Measurements from ENCODE around the gene CKS2.

Gene CKS2

DNA sequence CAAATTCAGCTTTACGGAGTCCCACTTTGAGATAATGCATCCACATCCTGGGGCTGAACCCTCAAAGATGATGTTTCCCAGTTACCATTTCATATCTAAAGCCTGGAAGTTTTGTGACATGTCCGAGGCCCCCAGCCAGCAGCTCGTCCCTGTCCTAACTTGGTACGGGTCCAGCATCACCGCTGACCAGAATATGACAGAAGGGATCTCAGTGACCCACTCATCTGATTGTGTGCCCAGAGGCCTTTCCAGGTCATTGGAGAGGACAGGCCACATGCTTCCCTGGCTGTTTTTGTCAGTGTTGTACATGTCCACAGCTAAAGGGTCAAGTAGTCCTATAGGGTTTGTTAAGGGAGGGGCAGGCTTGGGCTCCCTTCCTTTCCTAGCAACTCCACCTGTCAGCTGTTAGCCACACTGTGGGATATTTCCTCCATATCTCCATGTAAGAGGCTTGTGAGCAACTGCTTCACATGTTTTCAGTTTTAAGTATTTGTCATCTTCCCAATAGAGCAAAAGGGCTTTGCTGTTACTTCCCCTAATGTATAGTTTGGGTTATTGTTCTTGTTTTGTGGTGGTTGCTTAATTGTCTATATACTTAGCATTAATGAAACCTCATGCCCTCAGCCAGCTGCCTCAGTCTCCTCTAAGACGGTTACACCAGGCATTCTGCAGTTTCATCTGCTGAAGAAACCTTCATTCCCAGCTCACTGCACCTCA lies 40.7 kb downstream of the CKS2 start:
- DNase-seq: no peak

DNA sequence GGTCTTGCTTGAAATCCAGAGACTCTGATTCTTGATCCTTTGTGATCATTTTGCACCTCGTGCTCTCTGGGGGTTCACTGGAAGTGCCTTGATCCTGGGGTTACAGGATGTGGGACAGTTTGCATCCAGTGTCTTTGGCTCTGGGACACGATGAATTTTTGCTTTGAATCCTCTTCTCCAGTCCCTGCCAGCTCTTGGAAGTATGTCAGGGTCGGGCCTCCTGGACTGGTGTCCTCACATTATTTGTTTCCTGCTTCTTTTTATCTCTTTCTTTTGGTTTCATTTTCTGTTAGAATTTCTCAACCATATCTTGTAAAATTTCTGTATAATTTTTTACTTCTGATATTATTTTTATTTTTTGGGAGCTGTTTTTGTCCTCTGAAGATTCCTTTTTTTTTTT lies 41.5 kb downstream of the CKS2 start:
- DNase-seq: no peak

GRCh38 chr9:89352874-89353649 lies 42.1 kb downstream of the CKS2 start:
- DNase-seq: no peak

DNA sequence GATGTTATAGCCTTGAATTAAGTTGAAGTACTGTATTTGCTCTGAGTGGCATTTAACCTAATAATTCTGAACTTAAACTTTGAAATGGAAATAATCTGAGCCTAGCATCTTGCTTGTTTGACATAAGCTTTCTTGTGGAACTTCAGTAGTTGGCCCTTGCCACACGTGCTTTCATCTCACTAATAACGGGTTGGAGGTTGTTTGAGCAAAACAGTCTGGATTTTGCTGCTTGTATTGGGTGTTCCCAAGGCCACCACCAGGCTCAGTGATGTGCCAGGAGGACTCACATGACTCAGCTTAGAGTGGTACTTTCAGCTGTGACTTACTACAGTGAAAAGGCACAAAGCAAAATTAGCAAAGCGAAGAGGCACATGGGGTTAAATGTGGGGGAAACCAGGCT lies 43.0 kb downstream of the CKS2 start:
- no peak for DNase-seq

- no peak for DNase-seq
Observed at GRCh38 chr9:89354471-89354870, 43.5 kb downstream of the CKS2 start.

DNA sequence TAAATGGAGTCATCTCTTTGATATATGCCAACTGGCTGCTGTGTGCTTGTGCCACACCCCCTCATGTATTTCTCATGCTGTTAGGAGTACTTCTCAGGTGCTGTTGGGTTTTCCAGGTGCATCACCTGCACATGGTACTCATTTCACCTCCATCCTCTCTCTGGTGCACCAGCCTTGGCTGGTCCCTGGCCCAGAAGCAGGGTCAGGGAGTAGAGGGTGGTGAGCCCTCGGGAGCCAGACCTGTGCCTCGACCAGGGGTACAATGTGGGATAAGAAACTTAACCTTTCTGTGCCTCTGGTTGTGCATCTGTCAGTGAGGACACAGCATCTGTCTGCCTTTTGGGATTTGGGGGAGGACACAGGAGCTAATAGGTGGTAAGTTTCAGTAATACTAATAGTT lies 45.8 kb downstream of the CKS2 start:
- DNase-seq: no peak

DNA sequence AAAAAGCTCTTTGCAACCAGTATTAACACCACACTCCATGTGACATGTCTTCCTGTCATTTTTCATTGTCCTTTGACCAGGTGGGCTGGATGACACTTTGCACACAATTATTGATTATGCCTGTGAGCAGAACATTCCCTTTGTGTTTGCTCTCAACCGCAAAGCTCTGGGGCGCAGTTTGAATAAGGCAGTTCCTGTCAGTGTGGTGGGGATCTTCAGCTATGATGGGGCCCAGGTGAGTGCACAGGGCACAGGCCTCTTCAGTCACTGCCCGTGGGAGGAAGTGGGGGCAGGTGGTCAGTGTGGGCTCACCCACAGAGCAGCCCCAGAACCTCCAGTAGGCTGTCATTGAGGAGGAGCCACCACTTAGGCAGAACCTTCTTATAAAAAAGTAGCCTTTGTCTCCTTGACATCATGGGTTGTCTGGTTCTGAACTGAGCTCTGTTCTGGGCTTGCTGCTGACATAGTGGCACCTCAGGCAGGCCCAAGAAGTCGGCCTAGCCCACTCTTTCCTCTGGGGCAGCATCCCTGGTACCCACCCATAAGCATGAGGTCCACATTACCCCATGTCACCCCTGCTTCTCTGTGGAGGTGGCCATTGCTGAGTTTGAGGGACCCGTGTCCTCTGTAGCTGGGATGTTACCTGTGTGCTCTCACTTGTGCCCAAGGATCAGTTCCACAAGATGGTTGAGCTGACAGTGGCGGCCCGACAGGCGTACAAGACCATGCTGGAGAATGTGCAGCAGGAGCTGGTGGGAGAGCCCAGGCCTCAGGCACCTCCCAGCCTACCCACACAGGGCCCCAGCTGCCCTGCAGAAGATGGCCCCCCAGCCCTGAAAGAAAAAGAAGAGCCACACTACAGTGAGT lies 46.6 kb downstream of the CKS2 start:
- DNase-seq: no peak

- DNase-seq: no peak
Observed at GRCh38 chr9:89358376-89358916, 47.5 kb downstream of the CKS2 start.

GRCh38 chr9:89358985-89359384 lies 48.0 kb downstream of the CKS2 start:
- no peak for DNase-seq

DNA sequence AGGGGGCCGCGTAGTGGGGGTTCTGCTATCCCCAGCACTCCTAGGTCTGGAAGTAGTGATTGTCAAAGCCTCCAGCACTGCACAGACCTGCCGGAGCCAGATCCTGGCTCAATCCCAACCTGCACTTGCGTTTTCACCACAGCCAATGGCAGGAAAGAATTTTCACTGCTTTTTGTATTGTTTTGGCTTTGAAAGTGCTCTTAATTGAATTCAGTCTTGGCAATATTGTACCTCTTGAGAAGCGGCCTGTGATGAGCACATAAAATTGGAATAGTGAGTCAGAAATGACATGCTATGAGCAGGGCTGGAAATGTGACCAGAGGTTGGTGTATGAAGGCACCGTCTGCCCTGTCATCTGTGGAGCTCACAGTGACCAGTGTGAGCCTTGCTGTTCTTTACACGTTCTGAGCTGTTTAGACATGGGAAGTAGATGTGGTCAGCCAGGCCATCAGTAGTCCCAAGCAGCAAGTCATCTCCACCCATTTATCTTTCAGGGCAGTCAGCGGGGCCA lies 48.8 kb downstream of the CKS2 start:
- DNase-seq: no peak

DNA sequence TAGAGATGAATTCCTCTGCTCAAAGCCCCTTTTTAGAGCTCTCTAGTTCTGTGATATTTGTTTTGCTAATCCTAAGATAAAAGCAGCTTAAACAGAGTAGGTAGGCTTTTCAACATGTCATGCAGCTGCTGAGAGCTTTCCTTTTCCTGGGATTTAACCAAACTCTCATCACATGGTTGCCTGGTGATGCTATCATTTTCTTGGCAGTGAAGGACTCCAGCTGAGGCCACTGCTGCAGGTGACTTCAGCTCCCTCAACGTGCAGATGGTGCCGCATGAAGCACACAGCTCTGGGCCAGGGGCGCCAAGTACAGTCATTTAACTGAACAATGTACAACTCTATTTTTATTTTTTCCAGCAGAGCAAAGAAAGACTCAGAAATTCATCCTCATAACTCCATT lies 49.5 kb downstream of the CKS2 start:
- DNase-seq: no peak

- no peak for DNase-seq
Observed at GRCh38 chr9:89361031-89361430, 50.0 kb downstream of the CKS2 start.

DNA sequence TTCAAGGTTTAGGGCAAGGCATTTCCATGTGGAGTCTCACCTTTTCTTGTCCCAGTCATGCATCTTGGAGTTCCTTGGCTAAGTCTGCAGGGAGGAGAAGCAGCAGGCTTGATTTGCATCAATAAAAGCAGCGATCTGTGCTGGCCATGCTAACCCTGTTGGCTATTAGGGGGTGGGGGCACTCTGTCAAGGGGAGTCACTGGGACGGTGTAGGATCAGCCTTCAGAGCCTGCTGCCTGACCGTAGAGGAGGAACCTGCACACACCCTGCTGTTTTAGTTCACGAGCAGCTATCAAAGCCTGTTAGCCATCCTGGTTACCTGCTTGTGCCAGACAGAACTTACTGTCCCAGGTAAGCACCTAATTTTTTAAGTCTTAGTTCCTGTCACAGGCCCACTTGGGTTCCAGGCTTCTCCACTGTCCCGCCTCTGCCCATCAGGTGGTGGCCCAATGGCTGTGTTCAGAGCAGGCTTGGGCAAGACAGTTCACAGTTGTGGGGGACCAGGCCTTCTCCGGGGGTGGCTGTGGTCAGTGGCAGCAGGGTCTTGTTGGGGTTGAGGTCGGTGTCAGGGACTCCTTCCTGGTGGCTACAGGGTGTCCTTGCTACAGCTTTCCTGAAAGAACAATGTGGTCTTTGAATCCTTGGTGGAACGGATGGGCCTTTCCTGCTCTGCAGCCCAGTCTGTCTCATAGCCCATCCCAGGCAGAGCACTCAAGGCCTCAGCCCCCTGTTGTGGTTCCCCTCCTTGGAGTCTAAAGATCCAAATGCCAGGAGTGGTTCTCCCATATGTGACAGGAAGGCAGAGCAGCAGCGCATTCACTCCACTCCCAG lies 51.0 kb downstream of the CKS2 start:
- DNase-seq: no peak

DNA sequence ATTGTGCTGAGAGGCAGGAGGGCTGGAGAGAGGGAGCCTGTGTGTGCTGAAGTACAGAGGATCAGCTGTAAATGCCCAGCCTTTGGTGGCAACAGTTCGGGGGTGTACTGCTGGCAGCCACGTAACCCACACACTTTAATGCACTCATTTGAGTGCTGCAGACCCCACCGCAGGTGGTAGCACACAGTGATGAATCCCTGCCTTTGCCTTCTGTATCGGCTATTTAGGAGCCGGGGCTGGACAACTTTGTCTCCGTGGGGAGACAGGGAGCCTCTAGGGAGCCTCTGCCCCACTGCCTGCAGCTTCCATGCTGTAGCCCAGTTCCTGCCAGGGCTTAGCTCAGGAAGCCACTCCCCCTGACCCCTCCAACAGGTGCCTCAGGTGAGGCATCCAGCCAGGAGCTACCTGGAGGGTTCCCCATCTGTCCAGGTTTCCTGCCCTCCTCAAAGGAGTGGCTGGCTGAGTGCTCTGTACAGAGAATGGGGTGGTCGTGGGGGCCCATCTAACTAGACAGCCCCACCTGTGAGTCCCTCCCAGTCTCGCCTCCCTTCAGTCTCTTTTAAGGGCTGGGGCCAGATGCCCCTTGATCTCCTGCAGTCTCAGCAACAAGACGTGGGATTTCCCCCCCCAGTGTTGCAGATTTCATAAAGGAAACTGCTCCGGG lies 51.8 kb downstream of the CKS2 start:
- no peak for DNase-seq

DNA sequence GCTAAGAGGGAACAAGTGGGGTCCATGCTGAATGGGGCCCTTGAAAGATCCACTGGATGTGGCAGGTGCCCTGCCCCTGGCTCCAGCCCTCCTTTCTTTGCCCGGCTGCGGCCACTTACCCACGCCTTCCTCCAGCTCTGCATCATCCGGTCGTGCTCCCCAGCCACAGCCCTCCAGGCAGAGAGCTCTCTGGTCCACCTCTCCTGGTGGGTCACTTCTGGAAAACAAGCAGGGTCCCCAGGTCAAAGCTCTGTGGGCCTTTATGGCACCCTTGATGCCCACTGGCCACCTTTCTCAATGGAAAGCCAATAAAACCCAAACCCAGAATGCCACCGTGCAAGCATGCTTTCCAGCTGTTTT lies 52.3 kb downstream of the CKS2 start:
- DNase-seq: no peak

DNA sequence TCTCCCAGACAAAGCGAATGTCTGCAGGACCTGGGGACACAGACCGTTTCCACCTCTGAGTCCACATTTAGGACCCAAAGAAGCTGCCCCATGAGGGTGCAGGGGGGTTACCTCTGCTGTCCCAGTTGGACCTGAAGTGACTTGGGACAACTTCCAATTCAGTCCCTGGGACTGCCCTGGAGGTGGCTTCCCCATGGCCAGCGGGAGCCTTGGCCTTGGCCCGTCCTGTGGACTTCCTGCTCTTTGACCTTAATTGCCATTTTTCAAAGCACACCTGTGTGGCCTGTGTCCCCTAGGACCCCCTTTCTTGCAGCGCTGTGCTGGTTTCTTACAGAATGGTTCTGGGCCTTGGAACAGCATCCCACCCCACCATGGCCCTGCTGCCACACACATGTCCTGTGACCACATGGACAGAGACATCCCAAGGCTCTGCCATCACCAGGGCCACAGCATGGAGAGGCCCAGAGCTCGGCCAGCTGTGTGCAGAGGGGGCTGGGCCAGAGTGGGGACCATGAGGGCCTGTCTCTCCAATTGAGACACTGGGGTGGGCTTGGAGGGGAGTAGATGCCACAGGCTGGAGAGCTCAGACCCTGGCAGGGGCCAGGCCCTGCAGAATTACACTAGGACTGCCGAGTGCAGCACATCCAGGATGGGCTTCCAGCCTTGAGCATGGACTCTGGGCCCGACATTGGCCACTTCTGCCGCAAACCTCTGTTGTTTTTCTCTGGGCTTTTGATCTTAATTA lies 53.1 kb downstream of the CKS2 start:
- no peak for DNase-seq

DNA sequence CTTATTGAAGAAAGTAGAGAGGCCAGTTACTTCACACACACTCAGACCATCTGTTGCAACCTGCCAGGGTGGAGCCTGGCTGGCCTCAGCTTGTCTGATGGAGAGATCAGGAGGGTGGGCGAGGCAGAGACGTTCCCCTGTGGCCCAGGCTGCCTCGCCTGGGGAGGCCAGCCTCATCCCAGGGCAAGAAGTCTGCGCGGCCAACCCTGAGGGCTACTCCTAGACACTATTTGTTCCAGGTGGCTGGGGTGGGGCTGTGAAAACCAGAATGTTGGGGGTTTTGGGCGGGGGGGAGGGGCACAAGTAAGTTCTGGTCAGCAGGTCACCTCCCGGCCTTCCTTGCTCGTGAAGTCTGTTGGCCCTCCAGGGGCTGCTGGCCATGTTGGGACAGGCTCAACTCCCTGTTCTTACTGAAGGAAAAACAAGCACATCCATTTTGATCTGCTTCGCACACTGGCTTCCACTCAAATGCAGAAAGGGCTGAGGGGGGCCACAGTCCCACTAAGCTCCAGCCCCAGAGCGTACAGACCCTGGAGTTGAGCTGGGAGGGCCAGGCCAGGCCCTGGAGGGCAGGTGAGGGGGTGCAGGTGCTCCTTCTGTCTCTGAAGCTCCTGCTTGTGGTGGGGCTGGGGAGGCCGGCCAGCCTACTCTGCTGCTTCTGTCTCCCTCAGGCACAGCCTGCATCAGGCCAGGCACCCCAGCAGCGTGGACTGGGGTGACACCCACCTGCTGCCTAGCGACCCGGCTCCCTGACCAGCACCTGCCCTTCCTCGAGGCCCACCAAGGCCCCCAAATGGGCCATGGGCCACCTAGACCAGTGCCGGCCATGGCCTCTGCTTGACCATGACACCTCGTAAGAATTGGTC lies 53.9 kb downstream of the CKS2 start:
- DNase-seq: no peak

DNA sequence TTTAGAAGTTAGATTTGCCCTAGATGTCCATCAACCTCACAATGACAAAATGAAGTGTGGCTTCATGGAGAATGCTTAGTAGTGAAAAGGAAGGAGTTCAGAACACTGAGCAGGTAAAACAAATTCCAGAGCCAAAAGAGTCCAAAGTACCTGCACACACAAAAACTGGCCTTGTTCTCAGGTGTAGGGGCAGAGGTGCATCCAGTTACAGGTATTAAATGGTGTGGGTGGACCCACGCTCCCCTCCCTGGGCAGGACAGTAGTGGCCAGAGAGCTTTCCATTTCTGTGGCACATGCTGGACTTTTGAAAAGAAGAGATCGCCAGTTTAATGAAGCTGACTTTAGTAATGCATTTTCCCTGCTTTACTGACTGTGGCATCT lies 54.5 kb downstream of the CKS2 start:
- DNase-seq: no peak

Data from NCI-H187 treated with DMSO at 0.1 percent for 48 hours (cell line).